Transverse colon (tissue), 4 donors: ENCODE data around the gene ARHGAP42.

Experiments used
- CTCF ChIP-seq, 5 experiments: fragments of 200-600 bp in 3 of 5; fragments of 450-650 bp in 2 of 5; sonication (generic) in 3 of 5; IDR thresholded peaks; 1 replicate in 2 of 5; 2 replicates in 3 of 5; pipeline ENCODE4 v1.5.1; 2016 to 2017; ENCODE audit warnings: antibody characterized with exemption in 5 of 5, inconsistent platforms in 3 of 5, mild to moderate bottlenecking in 2 of 5, moderate library complexity in 1 of 5
- POLR2A ChIP-seq: fragments of 450-650 bp; IDR thresholded peaks from one replicate; pipeline ENCODE4 v1.6.1; 2016; ENCODE audit warnings: antibody characterized with exemption, mild to moderate bottlenecking, moderate library complexity
- POLR2AphosphoS5 ChIP-seq, 3 donors: sonication (generic); formaldehyde crosslinking; IDR thresholded peaks; one replicate each; pipeline ENCODE4 v1.6.1; 2016; ENCODE audit warnings: antibody characterized with exemption in 3 of 3

- TF ChIP-seq POLR2AphosphoS5 (IDR thresholded peaks at IDR 0.05) (no peak), CTCF (IDR thresholded peaks at IDR 0.05) (no peak), POLR2A (no peak)
These were observed 304.5 kb downstream of the ARHGAP42 start for GRCh38 chr11:100991541-100991940.
